Measurements from ENCODE around the gene MYO7A.

Gene MYO7A

DNA sequence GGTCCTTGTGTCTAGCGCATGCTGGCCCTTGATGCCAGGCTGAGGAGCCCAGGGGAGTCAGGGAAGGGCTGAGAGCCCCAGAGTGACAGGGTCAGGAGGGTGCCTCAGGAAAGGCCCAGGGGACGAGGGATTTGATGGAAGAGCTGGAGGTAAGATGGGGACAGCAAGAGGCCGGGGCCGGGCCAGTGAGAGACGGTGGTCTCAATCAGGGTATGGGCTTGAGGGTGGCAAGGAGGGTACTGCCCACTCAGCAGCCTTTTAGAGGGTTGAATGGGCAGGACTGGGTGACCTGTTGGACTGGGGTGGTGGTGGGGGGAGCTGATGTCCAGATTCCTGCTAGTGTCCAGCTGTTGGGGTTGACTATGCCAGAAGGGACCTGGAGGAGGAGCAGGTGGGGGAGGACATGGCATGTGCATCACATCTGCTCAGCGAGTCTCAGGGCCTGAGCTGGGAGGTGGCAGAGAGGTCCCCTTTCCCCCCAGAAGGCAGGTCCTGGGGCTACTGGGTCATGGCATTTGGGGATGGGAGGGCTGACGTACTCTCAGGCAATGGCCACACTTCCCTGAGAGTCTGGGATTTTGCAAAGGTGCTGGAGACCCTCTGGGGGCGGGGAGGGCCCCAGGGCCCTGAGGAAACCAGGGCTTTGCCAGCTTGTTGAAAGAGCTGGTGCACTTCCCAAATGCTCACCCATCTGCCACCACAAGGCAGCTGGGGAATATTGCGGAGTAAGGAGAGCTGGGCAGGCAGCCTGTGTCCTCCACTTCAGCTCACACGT lies 18.4 kb downstream of the MYO7A start:
- DNase-seq (ENCODE audit: low spot score): no peak

GRCh38 chr11:77147036-77147315 lies 18.9 kb downstream of the MYO7A start:
- DNase-seq (ENCODE audit: low spot score): no peak

DNA sequence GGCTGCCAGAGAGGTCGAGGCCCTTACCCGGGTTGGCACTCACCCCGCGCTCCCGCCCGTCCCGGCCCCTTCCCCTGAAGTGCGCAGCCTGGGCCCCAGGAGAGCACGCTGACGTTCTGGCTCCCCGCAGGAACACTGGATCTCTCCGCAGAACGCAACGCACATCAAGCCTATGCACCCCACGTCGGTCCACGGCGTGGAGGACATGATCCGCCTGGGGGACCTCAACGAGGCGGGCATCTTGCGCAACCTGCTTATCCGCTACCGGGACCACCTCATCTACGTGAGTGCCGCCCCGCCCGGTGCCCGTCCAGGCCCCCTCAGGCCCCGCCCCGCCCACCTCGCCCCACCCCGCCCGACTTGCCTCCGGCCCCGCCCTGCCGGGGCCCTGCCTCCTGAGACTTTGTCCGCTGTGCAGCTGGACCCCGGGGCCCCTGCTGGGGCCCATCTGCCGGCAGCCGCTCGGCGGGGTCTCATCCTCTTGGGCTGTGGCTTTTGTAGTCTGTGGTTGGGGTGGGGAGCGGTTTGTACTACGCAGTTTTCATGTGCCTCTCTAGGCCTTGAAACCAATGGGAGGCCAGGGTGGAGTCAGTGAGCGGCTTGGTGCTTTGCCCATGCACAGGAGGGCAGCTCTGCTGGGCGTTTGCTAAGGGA lies 19.7 kb downstream of the MYO7A start:
- peak; percentile 18 for DNase-seq (ENCODE audit: low spot score)

DNA sequence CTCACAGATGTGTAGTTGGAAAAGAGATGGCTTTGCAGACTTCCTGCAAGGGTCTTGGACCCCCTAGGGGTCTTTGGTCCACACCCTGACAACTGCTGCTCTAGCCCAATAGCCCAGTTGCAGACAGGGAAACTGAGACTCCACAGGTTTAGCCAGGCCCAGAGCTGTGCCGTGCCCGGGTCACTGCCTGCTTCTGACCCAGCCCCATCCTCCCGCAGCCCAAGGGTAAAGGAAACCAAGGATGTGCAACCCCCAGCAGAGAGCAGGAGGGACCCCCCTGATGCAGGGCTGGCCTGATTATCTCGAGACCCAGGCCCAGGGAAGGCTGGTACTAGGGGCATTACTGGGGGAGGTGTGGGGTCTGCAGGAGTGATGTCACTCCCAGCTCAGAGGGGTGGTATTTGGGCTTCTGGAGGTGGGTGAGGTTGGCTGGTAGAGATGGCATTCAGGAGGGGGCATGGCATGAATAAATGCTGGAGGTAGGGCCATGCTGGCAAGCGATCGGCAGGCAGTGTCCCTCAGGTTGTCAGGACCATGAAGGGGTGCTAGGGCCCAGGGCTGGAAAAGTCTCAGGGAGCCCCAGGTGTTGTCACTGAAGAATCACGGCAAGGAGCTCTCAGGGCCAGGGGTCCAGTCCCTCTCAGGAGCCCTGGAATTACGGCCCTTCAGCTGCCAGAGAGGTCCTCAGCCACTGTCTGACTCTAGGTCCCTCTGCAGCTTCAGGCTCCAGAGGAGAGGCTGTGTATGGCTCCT lies 21.1 kb downstream of the MYO7A start:
- DNase-seq (ENCODE audit: low spot score): no peak

GRCh38 chr11:77149716-77150392 lies 21.8 kb downstream of the MYO7A start:
- DNase-seq (ENCODE audit: low spot score): no peak

DNA sequence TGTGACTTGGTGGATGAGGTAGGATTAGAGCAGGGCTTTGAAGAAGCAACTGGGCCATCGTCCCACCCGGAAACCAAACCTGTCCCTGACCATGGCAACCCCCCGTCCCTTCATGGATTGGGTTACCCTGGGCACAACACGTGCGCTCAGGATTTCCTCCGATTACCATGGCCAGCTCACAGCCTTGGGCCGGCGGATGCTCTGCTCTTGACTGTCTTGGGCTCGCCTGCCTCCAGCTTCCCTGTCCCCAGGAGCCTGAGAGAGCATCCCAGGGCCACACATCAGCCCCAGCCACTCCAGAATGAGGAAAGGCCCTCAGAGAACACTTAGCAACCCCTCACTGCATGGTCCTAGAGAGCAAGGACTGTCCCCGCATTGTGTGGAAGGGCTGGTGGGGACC lies 22.8 kb downstream of the MYO7A start:
- no peak for DNase-seq (ENCODE audit: low spot score)

- no peak for DNase-seq (ENCODE audit: low spot score)
These were observed 23.9 kb downstream of the MYO7A start for GRCh38 chr11:77151804-77152509.

- no peak for DNase-seq (ENCODE audit: low spot score)
These were observed 24.8 kb downstream of the MYO7A start for GRCh38 chr11:77152846-77153245.

- no peak for DNase-seq (ENCODE audit: low spot score)
These were observed 25.5 kb downstream of the MYO7A start for GRCh38 chr11:77153276-77154185.

GRCh38 chr11:77154381-77155081 lies 26.5 kb downstream of the MYO7A start:
- DNase-seq (ENCODE audit: low spot score): no peak

- DNase-seq (ENCODE audit: low spot score): no peak
These were observed 27.0 kb downstream of the MYO7A start for GRCh38 chr11:77155082-77155475.

DNA sequence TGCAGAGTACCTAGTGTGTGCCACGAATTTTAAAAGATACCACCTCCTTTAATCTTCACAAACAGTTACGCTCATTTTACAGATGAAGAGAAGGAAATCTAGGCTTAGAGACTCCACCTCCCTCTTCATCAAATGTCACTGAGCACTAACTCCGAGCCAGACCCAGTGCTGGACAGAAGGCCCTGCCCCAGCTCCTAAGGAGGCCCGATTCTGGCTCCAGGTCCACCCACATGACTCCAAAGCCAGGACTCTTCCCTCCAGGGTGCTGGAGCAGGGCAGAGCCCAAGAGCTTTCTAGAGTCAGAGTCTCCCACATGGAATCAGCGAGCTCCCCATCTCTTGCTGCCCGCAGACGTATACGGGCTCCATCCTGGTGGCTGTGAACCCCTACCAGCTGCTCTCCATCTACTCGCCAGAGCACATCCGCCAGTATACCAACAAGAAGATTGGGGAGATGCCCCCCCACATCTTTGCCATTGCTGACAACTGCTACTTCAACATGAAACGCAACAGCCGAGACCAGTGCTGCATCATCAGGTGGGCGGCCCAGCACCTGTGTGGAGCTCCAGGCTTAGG lies 27.6 kb downstream of the MYO7A start:
- DNase-seq (ENCODE audit: low spot score): no peak

DNA sequence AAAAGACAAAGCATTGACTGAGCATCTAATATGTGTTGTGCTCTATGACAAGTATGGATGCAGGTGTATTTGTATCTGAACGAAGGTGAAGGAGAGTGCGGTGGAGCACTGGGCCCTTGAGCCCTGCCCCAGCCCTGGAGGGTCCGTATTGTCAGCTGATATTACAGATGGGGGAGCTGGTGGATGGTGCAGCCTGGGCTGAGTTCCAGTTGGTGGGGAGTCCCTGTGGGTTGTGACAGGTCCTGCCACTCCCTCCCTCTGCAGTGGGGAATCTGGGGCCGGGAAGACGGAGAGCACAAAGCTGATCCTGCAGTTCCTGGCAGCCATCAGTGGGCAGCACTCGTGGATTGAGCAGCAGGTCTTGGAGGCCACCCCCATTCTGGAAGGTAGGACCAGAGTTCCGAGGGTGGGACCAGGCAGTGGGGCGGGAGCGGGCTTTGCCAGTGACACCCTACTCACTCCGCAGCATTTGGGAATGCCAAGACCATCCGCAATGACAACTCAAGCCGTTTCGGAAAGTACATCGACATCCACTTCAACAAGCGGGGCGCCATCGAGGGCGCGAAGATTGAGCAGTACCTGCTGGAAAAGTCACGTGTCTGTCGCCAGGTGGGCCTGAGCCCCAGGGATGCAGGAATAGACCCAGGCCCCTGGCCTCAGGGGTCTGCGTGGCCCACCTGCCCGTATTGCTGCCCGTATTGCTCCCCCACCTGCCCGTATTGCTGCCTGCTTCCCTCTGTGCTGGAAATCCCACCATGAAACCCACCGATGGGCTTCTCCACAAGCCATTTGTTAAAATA lies 28.6 kb downstream of the MYO7A start:
- DNase-seq (ENCODE audit: low spot score): no peak

- DNase-seq (ENCODE audit: low spot score): no peak
These were observed 30.1 kb downstream of the MYO7A start for GRCh38 chr11:77158041-77158695.

DNA sequence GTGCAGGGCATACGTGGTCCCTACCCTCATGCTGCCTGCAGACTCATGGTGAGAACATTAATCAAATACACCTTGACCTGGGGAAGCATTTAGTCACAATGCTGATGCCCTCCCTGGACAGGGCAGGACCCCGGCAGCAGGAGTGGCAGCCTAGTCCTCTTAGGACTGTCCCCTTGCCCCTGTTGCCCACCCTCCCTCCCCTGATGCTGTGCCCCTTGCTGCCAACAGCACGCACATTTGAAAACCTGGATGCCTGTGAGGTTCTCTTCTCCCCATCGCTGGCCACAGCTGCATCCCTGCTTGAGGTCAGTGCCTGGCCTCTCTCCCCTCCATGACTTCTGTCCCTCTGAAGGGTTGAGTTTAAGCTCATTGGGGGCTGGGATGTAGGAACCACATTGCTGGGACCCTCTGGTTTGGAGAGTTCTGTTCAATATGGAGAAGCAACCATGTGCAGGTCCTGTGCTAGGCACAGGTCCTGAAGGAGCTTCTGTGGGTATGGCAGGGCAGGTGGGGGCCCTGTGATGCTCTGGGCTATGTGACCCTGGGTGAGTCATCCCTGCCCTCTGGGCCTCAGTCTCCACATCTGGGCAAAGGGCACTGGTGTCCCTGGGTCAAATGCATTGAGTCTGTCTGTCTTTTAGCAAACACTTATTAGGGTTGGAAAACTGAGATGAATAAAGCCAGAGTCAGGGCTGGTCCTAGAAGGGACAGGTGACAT lies 31.3 kb downstream of the MYO7A start:
- DNase-seq (ENCODE audit: low spot score): no peak

- DNase-seq (ENCODE audit: low spot score): no peak
These were observed 32.0 kb downstream of the MYO7A start for GRCh38 chr11:77159937-77160495.

DNA sequence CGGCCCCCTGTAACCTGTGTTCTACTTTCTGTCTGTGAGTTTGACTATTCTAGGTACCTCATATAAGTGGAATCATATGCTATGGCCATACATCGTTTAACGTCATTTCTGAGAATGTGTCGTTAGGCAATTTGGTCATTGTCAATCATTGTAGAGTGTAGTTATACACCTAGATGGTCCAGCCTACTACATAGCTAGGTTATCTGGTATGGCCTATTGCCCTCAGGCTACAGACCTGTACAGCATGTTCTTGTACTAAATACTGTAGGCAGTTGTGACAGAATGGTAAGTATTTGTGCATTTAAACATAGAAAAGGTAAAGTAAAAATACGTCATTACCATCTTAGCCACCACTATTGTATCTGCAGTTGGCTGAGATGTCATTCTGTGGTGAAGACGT lies 35.2 kb downstream of the MYO7A start:
- no peak for DNase-seq (ENCODE audit: low spot score)

GRCh38 chr11:77165066-77165465 lies 37.0 kb downstream of the MYO7A start:
- DNase-seq (ENCODE audit: low spot score): no peak

Measured in hematopoietic multipotent progenitor cell treated with erythropoietin and hydrocortisone succinate and interleukin-3 and kit ligand, for 15 days (in vitro differentiated cells).